NB4 (cell line): ENCODE measurements around the gene CD79A.
A peak's percentile ranks its signal among the peaks of the same experiment; 100 is the strongest.

Experiments used
- DNase-seq: peaks from one replicate; pipeline ENCODE4 v3.0.0; 2010; ENCODE audit warnings: low read depth
- H3K4me3 ChIP-seq: one replicate; pipeline ENCODE4 v1.5.1; 2011; ENCODE audit warnings: mild to moderate bottlenecking, low read depth, low read length, moderate library complexity
- MAX ChIP-seq: IDR thresholded peaks from 2 replicates; pipeline ENCODE4 v1.6.1; 2011; ENCODE audit warnings: low read depth, low read length
- MYC ChIP-seq: IDR thresholded peaks from 2 replicates; pipeline ENCODE4 v1.6.1; 2011; ENCODE audit warnings: low read depth, low read length
- POLR2A ChIP-seq: IDR thresholded peaks from 2 replicates; pipeline ENCODE4 v1.6.1; 2011; ENCODE audit warnings: mild to moderate bottlenecking; ENCODE audit not compliant: insufficient read length; ENCODE audit errors: extremely low read depth
- TF ChIP-seq, protein P1 (sequence below): IDR thresholded peaks from one replicate; pipeline ENCODE4 v1.5.1; 2012; ENCODE audit warnings: low read depth, low read length

Gene CD79A

GRCh38 chr19:41926763-41927496 is 49.9 kb downstream of the CD79A start:
- H3K4me3 ChIP-seq = no peak overlapping the region
- TF ChIP-seq POLR2A = no peak
- no peak for TF ChIP-seq MYC
- no peak for TF ChIP-seq MAX
- TF ChIP-seq, protein P1, sequence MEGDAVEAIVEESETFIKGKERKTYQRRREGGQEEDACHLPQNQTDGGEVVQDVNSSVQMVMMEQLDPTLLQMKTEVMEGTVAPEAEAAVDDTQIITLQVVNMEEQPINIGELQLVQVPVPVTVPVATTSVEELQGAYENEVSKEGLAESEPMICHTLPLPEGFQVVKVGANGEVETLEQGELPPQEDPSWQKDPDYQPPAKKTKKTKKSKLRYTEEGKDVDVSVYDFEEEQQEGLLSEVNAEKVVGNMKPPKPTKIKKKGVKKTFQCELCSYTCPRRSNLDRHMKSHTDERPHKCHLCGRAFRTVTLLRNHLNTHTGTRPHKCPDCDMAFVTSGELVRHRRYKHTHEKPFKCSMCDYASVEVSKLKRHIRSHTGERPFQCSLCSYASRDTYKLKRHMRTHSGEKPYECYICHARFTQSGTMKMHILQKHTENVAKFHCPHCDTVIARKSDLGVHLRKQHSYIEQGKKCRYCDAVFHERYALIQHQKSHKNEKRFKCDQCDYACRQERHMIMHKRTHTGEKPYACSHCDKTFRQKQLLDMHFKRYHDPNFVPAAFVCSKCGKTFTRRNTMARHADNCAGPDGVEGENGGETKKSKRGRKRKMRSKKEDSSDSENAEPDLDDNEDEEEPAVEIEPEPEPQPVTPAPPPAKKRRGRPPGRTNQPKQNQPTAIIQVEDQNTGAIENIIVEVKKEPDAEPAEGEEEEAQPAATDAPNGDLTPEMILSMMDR = no peak
- no peak for DNase-seq

GRCh38 chr19:41927497-41928192 is 50.6 kb downstream of the CD79A start:
- TF ChIP-seq, protein P1 = no peak
- TF ChIP-seq MAX = no peak
- TF ChIP-seq POLR2A = no peak
- TF ChIP-seq MYC = no peak
- no peak overlapping the region for H3K4me3 ChIP-seq
- no peak for DNase-seq

- H3K4me3 ChIP-seq = no peak within 1 kb of the TSS
- peak; percentile 28 for DNase-seq
- TF ChIP-seq, protein P1 = no peak
- TF ChIP-seq MYC = no peak
- no peak for TF ChIP-seq MAX
- no peak for TF ChIP-seq POLR2A
These were observed 51.2 kb downstream of the CD79A start, which contains the start of gene ERFL for GRCh38 chr19:41928221-41928683. TSS of gene ERFL (minus strand) at chr19:41928449. CDS start at chr19:41912919, 15,530 bp downstream.

GRCh38 chr19:41928754-41929535 is 51.9 kb downstream of the CD79A start:
- TF ChIP-seq, protein P1 = no peak
- TF ChIP-seq POLR2A = no peak
- no peak for TF ChIP-seq MYC
- no peak for TF ChIP-seq MAX
- DNase-seq = peak; percentile 26
- H3K4me3 ChIP-seq = no peak overlapping the region

DNA sequence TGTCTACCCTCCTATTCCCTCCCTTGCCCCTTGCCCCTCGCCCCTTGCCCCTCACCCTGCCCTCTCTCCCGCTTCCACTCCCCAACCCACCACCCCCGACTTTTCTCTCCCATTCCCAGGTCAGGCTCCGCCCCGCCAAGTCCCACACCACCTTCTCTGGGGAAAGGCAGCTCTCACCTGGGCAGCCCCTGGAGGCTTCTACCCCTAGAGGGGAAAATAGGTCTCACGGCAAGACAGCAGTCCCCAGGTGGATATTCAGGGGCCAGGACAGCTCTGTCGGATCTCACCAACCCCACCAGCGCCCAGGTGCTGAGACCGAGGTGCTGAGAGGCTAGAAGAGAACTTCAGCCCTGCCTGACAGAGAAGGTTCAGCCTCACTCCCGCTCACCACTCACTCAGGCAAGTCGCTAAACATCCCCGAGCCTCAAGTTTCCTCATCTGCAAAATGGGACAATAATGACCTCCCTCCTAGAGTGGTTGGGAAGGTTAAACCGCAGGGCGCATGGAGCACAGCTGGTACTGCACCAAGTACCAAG is 52.5 kb downstream of the CD79A start:
- DNase-seq = no peak
- H3K4me3 ChIP-seq = no peak overlapping the region
- TF ChIP-seq, protein P1 = no peak
- TF ChIP-seq POLR2A (no peak), MYC (no peak), MAX (no peak)
